Rectal smooth muscle tissue (tissue), 1 donor: ENCODE measurements around the gene CDK9.
A peak's percentile ranks its signal among the peaks of the same experiment; 100 is the strongest.

ENCODE experiments used
- H3K27ac ChIP-seq: one replicate; pipeline ENCODE4 v1.7.0; 2013; ENCODE audit warnings: low read depth, low read length, inconsistent platforms
- H3K27me3 ChIP-seq: one replicate; pipeline ENCODE4 v1.7.0; 2013; ENCODE audit warnings: low read length; ENCODE audit not compliant: control insufficient read depth, insufficient read depth
- H3K36me3 ChIP-seq: one replicate; pipeline ENCODE4 v1.7.0; 2013; ENCODE audit warnings: low read length; ENCODE audit not compliant: control insufficient read depth, insufficient read depth
- H3K4me1 ChIP-seq: one replicate; pipeline ENCODE4 v1.7.0; 2013; ENCODE audit warnings: low read length; ENCODE audit not compliant: control insufficient read depth, insufficient read depth
- H3K4me3 ChIP-seq: one replicate; pipeline ENCODE4 v1.7.0; 2013; ENCODE audit warnings: low read length
- H3K9ac ChIP-seq: one replicate; pipeline ENCODE4 v1.7.0; 2013; ENCODE audit warnings: low read length

CDK9 gene

GRCh38 chr9:127785933-127786772, at the start of gene CDK9:
TSS of gene CDK9 (plus strand) at chr9:127786034. CDS start at chr9:127786149, 115 bp downstream.
- H3K9ac ChIP-seq = peak within 1 kb of the TSS; percentile 86
- peak within 1 kb of the TSS; percentile 87 for H3K4me3 ChIP-seq
- peaks cover 7% of the 10 kb centered on the region for H3K4me1 ChIP-seq
- no peaks in the 10 kb centered on the region for H3K27me3 ChIP-seq
- peak within 1 kb of the TSS; percentile 87 for H3K27ac ChIP-seq
- peaks cover 38% of the 10 kb centered on the region for H3K36me3 ChIP-seq

DNA sequence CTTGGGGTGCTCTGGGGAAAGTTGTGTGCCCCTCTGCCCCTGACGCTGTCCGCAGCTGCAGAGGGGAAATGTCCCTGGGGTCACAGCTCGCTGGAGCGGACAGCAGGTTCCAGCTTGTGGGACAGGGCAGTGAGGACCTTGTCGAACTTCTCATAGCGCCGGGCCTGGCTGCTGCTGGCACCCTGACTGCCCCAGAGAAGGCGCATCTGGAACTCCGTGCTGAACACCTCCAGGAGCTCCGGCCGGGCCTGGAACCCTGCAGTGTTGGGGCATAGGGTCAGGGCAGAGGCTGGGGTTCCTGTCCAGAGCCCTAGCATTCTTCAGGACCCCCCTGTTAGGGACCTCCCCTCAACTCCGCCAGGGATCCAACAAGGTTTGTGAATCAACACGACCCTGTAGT, 47.2 kb upstream of the CDK9 start:
- no peaks in the 10 kb centered on the region for H3K36me3 ChIP-seq
- peaks cover 10% of the 10 kb centered on the region for H3K4me1 ChIP-seq
- no peak overlapping the region for H3K27ac ChIP-seq

DNA sequence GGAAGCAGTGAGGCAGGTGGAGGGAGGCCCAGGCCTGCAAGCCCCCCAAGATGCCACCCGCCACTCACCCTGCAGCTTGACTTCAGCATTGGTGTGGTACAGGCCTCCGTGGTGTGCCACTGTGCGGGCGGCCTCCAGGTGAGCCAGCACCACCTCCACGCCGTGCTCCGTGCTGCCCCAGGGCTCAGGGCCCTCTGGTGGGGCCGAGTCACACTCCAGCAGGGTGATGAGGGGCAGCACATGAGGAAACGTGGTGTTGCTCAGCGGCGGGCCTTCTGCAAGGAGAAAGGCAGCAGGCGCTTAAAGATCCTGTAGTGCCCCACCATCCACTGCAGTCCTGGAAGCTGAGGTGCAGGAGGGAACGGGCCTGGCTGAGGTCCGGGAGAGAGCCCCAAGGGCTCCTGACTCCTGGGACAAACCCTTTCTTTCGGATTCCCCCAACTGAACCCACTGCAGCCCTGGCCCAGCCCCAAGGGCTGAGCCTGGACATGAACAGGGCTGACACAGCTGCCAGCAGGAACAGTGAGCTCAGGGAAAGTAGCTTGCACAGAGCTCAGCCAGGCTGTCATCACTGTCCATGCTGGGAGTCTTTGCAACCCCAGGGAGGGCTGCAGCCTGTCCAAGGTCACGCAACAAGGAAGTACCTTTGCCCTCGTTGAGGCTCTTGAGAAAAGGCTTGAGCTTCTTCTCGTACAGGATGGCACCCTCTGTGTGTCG, 46.1 kb upstream of the CDK9 start:
- Histone ChIP-seq H3K27me3 (peaks cover 4% of the 10 kb centered on the region), H3K4me1 (peaks cover 4% of the 10 kb centered on the region), H3K36me3 (no peaks in the 10 kb centered on the region), H3K27ac (no peak overlapping the region), H3K9ac (no peak overlapping the region), H3K4me3 (no peak overlapping the region)

More for the DNA sequence above, 47.2 kb upstream of the CDK9 start:
- Histone ChIP-seq H3K9ac (no peak overlapping the region), H3K27me3 (peaks cover 4% of the 10 kb centered on the region), H3K4me3 (no peak overlapping the region)

DNA sequence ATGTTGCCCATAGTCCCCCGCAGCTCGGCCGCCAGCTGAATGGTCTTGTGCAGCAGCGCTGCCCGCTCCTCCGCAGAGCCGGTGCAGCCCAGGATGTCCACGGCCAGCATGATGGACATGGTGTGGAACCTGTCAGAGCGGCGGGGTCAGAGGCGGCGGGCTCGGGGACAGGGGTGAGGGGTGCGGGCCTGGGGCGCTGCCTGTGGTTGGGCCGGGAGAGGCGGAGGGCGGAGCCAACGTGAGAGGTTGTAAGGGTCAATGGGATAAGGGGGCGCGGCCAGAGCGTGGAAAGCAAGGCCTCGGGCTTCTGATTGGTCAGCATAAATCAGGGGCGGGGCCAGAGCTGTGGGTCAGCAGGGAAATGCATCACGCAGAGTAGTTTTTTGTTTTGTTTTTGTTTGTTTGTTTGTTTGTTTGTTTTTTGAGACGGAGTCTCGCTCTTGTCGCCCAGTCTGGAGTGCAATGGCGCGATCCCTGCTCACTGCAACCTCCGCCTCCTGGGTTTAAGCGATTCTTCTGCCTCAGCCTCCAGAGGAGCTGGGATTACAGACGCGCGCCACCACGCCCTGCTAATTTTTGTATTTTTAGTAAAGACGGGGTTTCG, 43.9 kb upstream of the CDK9 start:
- Histone ChIP-seq H3K27me3 (peaks cover 4% of the 10 kb centered on the region), H3K4me1 (no peaks in the 10 kb centered on the region), H3K36me3 (no peaks in the 10 kb centered on the region), H3K9ac (no peak overlapping the region), H3K4me3 (no peak overlapping the region), H3K27ac (no peak overlapping the region)

GRCh38 chr9:127742435-127743088, 43.3 kb upstream of the CDK9 start:
- no peaks in the 10 kb centered on the region for H3K4me1 ChIP-seq
- H3K36me3 ChIP-seq = no peaks in the 10 kb centered on the region
- peak overlapping the region; percentile 23 for H3K4me3 ChIP-seq
- H3K27me3 ChIP-seq = peaks cover 4% of the 10 kb centered on the region
- H3K27ac ChIP-seq = no peak overlapping the region
- H3K9ac ChIP-seq = no peak overlapping the region

GRCh38 chr9:127744398-127745110, 41.3 kb upstream of the CDK9 start:
- Histone ChIP-seq H3K4me1 (no peaks in the 10 kb centered on the region), H3K9ac (no peak overlapping the region), H3K36me3 (no peaks in the 10 kb centered on the region), H3K4me3 (no peak overlapping the region), H3K27me3 (peaks cover 4% of the 10 kb centered on the region), H3K27ac (no peak overlapping the region)

DNA sequence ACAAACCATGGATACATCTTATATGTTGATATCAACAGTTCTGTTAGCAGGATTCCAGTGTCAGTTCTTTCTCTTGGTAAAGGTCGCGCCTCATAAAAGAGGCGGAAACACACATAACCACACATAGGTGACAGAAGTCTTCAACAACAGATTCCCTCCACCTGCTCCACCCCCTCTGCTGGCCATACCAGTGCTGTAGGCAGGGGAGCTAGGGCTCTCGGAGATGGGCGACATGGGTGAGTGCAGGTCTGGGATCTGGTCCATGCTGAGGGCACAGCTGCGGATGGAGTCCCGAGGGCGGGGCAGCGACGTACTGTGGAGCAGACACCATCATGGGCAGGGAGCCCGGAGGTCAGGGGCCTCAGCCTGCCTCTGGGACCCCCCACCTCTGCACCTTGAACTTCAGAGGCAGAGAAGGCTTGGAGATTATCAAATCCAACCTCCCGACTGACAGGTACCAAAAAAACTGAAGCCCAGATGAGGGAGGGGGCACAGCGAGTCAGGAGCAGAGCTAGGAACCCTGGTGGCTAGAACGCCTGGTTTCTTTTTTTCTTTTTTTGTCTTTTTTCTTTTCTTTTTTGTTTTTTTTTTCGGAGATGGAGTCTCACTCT, 38.8 kb upstream of the CDK9 start:
- H3K9ac ChIP-seq = no peak overlapping the region
- peaks cover 3% of the 10 kb centered on the region for H3K36me3 ChIP-seq
- no peak overlapping the region for H3K4me3 ChIP-seq
- no peaks in the 10 kb centered on the region for H3K27me3 ChIP-seq
- H3K4me1 ChIP-seq = no peaks in the 10 kb centered on the region
- H3K27ac ChIP-seq = no peak overlapping the region

GRCh38 chr9:127749090-127749787, 36.6 kb upstream of the CDK9 start:
- H3K4me1 ChIP-seq = no peaks in the 10 kb centered on the region
- H3K4me3 ChIP-seq = no peak overlapping the region
- H3K27ac ChIP-seq = no peak overlapping the region
- H3K9ac ChIP-seq = no peak overlapping the region
- no peaks in the 10 kb centered on the region for H3K27me3 ChIP-seq
- H3K36me3 ChIP-seq = peaks cover 3% of the 10 kb centered on the region

- H3K27ac ChIP-seq = no peak overlapping the region
- H3K27me3 ChIP-seq = no peaks in the 10 kb centered on the region
- no peaks in the 10 kb centered on the region for H3K4me1 ChIP-seq
- H3K4me3 ChIP-seq = no peak overlapping the region
- H3K9ac ChIP-seq = no peak overlapping the region
- peaks cover 3% of the 10 kb centered on the region for H3K36me3 ChIP-seq
These were observed 34.4 kb upstream of the CDK9 start for GRCh38 chr9:127751269-127752054.

- peaks cover 3% of the 10 kb centered on the region for H3K36me3 ChIP-seq
These were observed 32.7 kb upstream of the CDK9 start for GRCh38 chr9:127753148-127753547.

More at GRCh38 chr9:127753148-127753547, 32.7 kb upstream of the CDK9 start:
- Histone ChIP-seq H3K27ac (no peak overlapping the region), H3K27me3 (no peaks in the 10 kb centered on the region), H3K4me1 (no peaks in the 10 kb centered on the region), H3K9ac (no peak overlapping the region), H3K4me3 (no peak overlapping the region)
